GM20431 (cell line): Measurements from ENCODE around the gene PTGES3L.
"Not testable (repeated sequence)": the region's sequence is repeated elsewhere in the genome, so short reads cannot be mapped to it uniquely, and the experiment has no call there.

ENCODE experiments used
- in situ Hi-C: fragments of 300-500 bp; cut with MseI, MboI; formaldehyde crosslinking; loops from one replicate; pipeline ENCODE4 v1.15.0; 2020; ENCODE audit warnings: low sequenced_read_pairs; ENCODE audit not compliant: unreplicated experiment

Gene PTGES3L

GRCh38 chr17:43014649-43015542 is 35.0 kb upstream of the PTGES3L start:
- in situ Hi-C loops: loop anchor here (25.0 kb wide), 1 partner anchor 322 kb away; no protein-coding TSS in a partner anchor

- in situ Hi-C loops: loop anchor here (25.0 kb wide), 1 partner anchor 323 kb away; no protein-coding TSS in a partner anchor
Measured at GRCh38 chr17:43014020-43014648, 34.3 kb upstream of the PTGES3L start.

GRCh38 chr17:43013296-43013695 is 33.4 kb upstream of the PTGES3L start:
- in situ Hi-C loops: loop anchor here (25.0 kb wide), 1 partner anchor 324 kb away; no protein-coding TSS in a partner anchor

GRCh38 chr17:43011728-43012472 is 32.0 kb upstream of the PTGES3L start:
- in situ Hi-C loops: loop anchor here (25.0 kb wide), 1 partner anchor 325 kb away; no protein-coding TSS in a partner anchor

- in situ Hi-C loops: loop anchor here (25.0 kb wide), 1 partner anchor 327 kb away; no protein-coding TSS in a partner anchor
Measured at GRCh38 chr17:43010667-43011308, 30.9 kb upstream of the PTGES3L start.

GRCh38 chr17:43006639-43007551 is 27.0 kb upstream of the PTGES3L start, which contains the start of gene IFI35:
TSS of gene IFI35 (plus strand) at chr17:43006784. CDS start at chr17:43006948, 164 bp downstream.
- in situ Hi-C loops: loop anchor here (25.0 kb wide), 1 partner anchor 330 kb away; no protein-coding TSS in a partner anchor

- in situ Hi-C loops: loop anchor here (25.0 kb wide), 1 partner anchor 334 kb away; no protein-coding TSS in a partner anchor
Measured at GRCh38 chr17:43003542-43004172, 23.8 kb upstream of the PTGES3L start.

- in situ Hi-C loops: loop anchor here (25.0 kb wide), 1 partner anchor 336 kb away; no protein-coding TSS in a partner anchor
Measured at GRCh38 chr17:43000894-43001293, 21.0 kb upstream of the PTGES3L start.

GRCh38 chr17:42999003-42999525 is 19.2 kb upstream of the PTGES3L start:
- in situ Hi-C loops: no loop called here

- in situ Hi-C loops: no loop called here
Measured at GRCh38 chr17:42997984-42998938, 18.4 kb upstream of the PTGES3L start, which contains the start of gene RPL27. TSS of gene RPL27 (plus strand) at chr17:42998419. CDS start at chr17:42998751, 332 bp downstream.

- in situ Hi-C loops: no loop called here
Measured at GRCh38 chr17:42997390-42997983, 17.6 kb upstream of the PTGES3L start.

- in situ Hi-C loops: not testable (repeated sequence)
Measured at GRCh38 chr17:42993913-42994312, 14.0 kb upstream of the PTGES3L start.

GRCh38 chr17:42992872-42993271 is 13.0 kb upstream of the PTGES3L start:
- in situ Hi-C loops: no loop called here

GRCh38 chr17:42991471-42991870 is 11.6 kb upstream of the PTGES3L start:
- in situ Hi-C loops: no loop called here

GRCh38 chr17:42989726-42990652 is 10.1 kb upstream of the PTGES3L start:
- in situ Hi-C loops: no loop called here
